Activated naive CD8-positive, alpha-beta T cell treated with anti-CD3 and anti-CD28 coated beads, Interleukin-2, amount 10 ng/mL, durations not matched to agents 7 days and 5 days (primary cell): ENCODE data around the gene MAMDC2. TPM values are rescaled to one million over a fixed set of nuclear protein-coding genes. Genes with fewer than 3 reads are reported as not detected.
"Not testable (repeated sequence)": the region's sequence is repeated elsewhere in the genome, so short reads cannot be mapped to it uniquely, and the experiment has no call there.

ENCODE experiments used
- ATAC-seq: fragments of 150-1000 bp; cut with Tn5 transposase; one replicate; pipeline ENCODE4 v1.10.0; 2021; ENCODE audit warnings: low read depth, moderate library complexity
- POLR2A ChIA-PET: fragments of 350-600 bp; sonication (Branson Sonifier 250); formaldehyde crosslinking; loops from one replicate; lab custom pipeline; 2021; ENCODE audit warnings: antibody characterized with exemption; lab: Charles Lee
- DNase-seq: peaks from one replicate; pipeline ENCODE4 v3.0.0; 2021
- H3K27ac Mint-ChIP-seq: one replicate; pipeline ENCODE4 v1.8.0; 2022; ENCODE audit warnings: mild to moderate bottlenecking, mixed read lengths
- H3K27me3 Mint-ChIP-seq: one replicate; pipeline ENCODE4 v1.8.0; 2022; ENCODE audit warnings: mild to moderate bottlenecking, moderate library complexity, mixed read lengths
- H3K36me3 Mint-ChIP-seq: one replicate; pipeline ENCODE4 v1.8.0; 2021; ENCODE audit warnings: mild to moderate bottlenecking, mixed read lengths
- H3K4me1 Mint-ChIP-seq: one replicate; pipeline ENCODE4 v1.8.0; 2021; ENCODE audit warnings: mixed read lengths
- H3K4me3 Mint-ChIP-seq: one replicate; pipeline ENCODE4 v1.8.0; 2022; ENCODE audit warnings: mild to moderate bottlenecking, moderate library complexity, mixed read lengths
- H3K9me3 Mint-ChIP-seq: one replicate; pipeline ENCODE4 v1.8.0; 2021; ENCODE audit warnings: mixed read lengths
- total RNA-seq, 2 experiments: library from RNA; stranded (reverse); gene quantifications; one replicate each; pipeline ENCODE4 v1.2.3, GENCODE V29; 2021

The MAMDC2 gene
- total RNA-seq, 2 experiments from 2014 or later: 0.08 TPM; not detected in 1

GRCh38 chr9:70197216-70198044 lies 153.8 kb downstream of the MAMDC2 start:
- no peaks in the 10 kb centered on the region for H3K36me3 Mint-ChIP-seq
- no peak overlapping the region for H3K4me3 Mint-ChIP-seq
- no peaks in the 10 kb centered on the region for H3K4me1 Mint-ChIP-seq
- H3K9me3 Mint-ChIP-seq: peaks cover 3% of the 10 kb centered on the region
- ATAC-seq (no peak), DNase-seq (no peak)
- H3K27me3 Mint-ChIP-seq: peaks cover 2% of the 10 kb centered on the region
- POLR2A ChIA-PET: no interaction called here
- H3K27ac Mint-ChIP-seq: no peak overlapping the region

DNA sequence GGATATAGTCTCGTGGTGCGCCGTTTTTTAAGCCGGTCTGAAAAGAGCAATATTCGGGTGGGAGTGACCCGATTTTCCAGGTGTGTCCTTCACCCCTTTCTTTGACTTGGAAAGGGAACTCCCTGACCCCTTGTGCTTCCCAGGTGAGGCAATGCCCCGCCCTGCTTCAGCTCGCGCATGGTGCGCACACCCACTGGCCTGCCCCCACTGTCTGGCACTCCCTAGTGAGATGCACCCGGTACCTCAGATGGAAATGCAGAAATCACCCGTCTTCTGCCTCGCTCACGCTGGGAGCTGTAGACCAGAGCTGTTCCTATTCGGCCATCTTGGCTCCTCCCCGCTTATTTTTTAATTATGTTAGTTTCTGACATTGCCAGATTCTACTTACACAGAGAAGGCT lies 161.1 kb downstream of the MAMDC2 start:
- H3K4me1 Mint-ChIP-seq, H3K36me3 Mint-ChIP-seq, ATAC-seq, H3K4me3 Mint-ChIP-seq, DNase-seq, H3K27me3 Mint-ChIP-seq, H3K27ac Mint-ChIP-seq, POLR2A ChIA-PET: not testable (repeated sequence)
- peaks cover 12% of the 10 kb centered on the region for H3K9me3 Mint-ChIP-seq

DNA sequence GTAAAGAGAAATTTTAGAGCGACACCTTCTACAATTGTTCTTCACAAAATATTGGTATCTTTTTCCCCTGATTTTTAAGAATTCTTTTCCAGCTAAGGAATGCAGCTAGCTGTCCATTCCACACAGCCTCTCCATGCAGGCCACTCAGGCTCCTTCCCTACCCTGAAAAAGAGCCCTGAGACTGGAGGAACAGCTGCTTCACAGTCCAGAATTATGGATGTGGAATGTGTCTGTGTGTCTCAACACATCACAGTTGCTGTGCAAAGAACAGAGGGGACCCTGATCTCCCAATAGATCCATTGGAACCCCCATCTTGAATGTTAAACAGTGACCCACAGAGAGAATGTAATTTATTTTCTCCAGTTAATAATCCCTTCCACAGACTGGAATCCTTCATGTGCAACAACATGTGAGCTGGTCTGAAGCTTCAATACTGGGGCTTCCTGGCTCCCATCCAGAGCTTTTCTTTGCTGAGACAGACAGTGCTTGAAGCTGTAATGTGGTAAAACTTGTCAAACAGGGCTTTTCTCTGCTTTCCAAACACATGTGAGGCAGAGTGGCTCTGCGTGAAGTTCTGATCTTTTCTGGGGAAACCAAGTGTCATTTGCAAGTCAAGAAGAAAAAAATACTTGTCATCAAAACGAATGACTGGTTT lies 161.8 kb downstream of the MAMDC2 start:
- Mint-ChIP-seq H3K4me1 (no peaks in the 10 kb centered on the region), H3K27ac (no peak overlapping the region), H3K9me3 (peaks cover 18% of the 10 kb centered on the region)

GRCh38 chr9:70217029-70217428 lies 173.4 kb downstream of the MAMDC2 start:
- Mint-ChIP-seq H3K27ac (no peak overlapping the region), H3K9me3 (peaks cover 9% of the 10 kb centered on the region), H3K4me1 (no peaks in the 10 kb centered on the region), H3K4me3 (no peak overlapping the region), H3K36me3 (peaks cover 12% of the 10 kb centered on the region), H3K27me3 (no peaks in the 10 kb centered on the region)
- ATAC-seq: no peak
- POLR2A ChIA-PET: no interaction called here
- DNase-seq: no peak

More for the DNA sequence above, 161.8 kb downstream of the MAMDC2 start:
- no peak for DNase-seq
- Mint-ChIP-seq H3K27me3 (no peaks in the 10 kb centered on the region), H3K4me3 (no peak overlapping the region), H3K36me3 (peaks cover 1% of the 10 kb centered on the region)
- no peak for ATAC-seq
- POLR2A ChIA-PET: no interaction called here

- Mint-ChIP-seq H3K9me3 (peaks cover 4% of the 10 kb centered on the region), H3K27me3 (no peaks in the 10 kb centered on the region), H3K4me3 (no peak overlapping the region), H3K27ac (no peak overlapping the region), H3K4me1 (no peaks in the 10 kb centered on the region), H3K36me3 (peaks cover 9% of the 10 kb centered on the region)
- DNase-seq: no peak
- POLR2A ChIA-PET: no interaction called here
- no peak for ATAC-seq
Measured at GRCh38 chr9:70218767-70219166, 175.1 kb downstream of the MAMDC2 start.

GRCh38 chr9:70220216-70220615 lies 176.6 kb downstream of the MAMDC2 start:
- Mint-ChIP-seq H3K4me3 (no peak overlapping the region), H3K27me3 (no peaks in the 10 kb centered on the region), H3K36me3 (no peaks in the 10 kb centered on the region), H3K27ac (no peak overlapping the region), H3K4me1 (no peaks in the 10 kb centered on the region), H3K9me3 (no peaks in the 10 kb centered on the region)
- POLR2A ChIA-PET: no interaction called here
- DNase-seq (no peak), ATAC-seq (no peak)

DNA sequence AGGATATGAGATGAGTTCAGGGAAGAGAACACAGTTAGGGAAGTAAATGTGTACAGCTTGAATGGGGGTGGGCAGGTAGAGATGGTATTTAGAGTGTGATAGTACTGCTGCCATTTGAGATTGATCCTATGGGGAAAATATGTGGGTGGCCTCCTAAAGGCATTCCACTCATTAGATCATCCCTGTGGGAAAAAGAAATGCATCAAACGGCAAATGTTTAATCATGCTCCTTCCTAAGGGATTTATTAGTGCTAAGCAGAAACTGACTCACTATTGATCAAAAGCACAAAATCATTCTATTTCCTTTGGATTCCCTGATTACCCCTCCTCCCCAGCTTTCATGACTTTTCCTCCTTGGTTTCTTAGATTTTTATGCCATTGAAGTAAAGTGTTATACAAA lies 178.7 kb downstream of the MAMDC2 start:
- Mint-ChIP-seq H3K36me3 (peaks cover 2% of the 10 kb centered on the region), H3K27me3 (no peaks in the 10 kb centered on the region), H3K9me3 (no peaks in the 10 kb centered on the region), H3K4me3 (no peak overlapping the region), H3K4me1 (no peaks in the 10 kb centered on the region), H3K27ac (no peak overlapping the region)
- no peak for ATAC-seq
- DNase-seq: no peak
- POLR2A ChIA-PET: no interaction called here

DNA sequence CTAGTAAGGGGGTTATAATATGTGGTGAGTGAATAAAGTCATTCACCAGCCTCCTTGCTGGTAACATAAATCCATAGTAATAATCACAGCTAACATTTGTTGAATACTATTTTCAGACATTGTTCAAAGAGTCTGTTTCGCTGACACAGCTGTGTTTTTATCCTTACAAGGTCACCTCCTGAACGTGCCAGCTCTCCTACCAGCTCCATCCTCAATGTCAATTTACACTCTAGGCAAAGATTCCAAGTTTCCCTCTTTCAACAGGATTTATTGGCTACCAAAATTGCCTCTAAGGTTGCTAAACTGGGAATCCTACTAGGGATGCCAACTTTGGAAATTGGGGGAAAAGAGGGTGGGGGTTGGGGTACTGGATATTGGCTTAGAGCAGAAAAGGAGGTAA lies 184.5 kb downstream of the MAMDC2 start:
- H3K4me3 Mint-ChIP-seq: no peak overlapping the region
- no peaks in the 10 kb centered on the region for H3K9me3 Mint-ChIP-seq
- H3K27me3 Mint-ChIP-seq: peaks cover 2% of the 10 kb centered on the region
- no peaks in the 10 kb centered on the region for H3K4me1 Mint-ChIP-seq
- H3K27ac Mint-ChIP-seq: no peak overlapping the region
- peaks cover 2% of the 10 kb centered on the region for H3K36me3 Mint-ChIP-seq
- DNase-seq: no peak
- ATAC-seq: no peak
- POLR2A ChIA-PET: no interaction called here

DNA sequence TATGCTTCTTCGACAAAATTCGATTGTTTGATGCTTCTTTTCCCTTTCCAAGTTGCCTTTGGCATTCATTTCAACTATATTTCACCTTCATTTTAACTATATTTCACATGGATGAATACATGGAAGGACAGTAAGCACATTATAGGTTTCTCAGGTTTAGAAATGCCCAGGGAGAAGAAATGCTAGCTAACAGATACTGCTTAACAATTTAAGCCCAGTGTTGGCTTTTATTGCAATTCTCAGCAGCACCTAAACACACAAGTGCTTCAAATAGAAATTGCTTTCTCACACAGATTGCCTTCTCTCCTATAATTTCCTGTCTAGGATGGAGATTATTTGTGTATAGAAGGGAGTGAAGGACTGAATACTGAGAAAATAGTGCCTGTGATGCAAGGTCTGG lies 185.0 kb downstream of the MAMDC2 start:
- no peak for DNase-seq
- Mint-ChIP-seq H3K9me3 (no peaks in the 10 kb centered on the region), H3K4me3 (no peak overlapping the region), H3K27ac (no peak overlapping the region), H3K36me3 (peaks cover 2% of the 10 kb centered on the region), H3K4me1 (no peaks in the 10 kb centered on the region), H3K27me3 (peaks cover 2% of the 10 kb centered on the region)
- POLR2A ChIA-PET: no interaction called here
- ATAC-seq: no peak

DNA sequence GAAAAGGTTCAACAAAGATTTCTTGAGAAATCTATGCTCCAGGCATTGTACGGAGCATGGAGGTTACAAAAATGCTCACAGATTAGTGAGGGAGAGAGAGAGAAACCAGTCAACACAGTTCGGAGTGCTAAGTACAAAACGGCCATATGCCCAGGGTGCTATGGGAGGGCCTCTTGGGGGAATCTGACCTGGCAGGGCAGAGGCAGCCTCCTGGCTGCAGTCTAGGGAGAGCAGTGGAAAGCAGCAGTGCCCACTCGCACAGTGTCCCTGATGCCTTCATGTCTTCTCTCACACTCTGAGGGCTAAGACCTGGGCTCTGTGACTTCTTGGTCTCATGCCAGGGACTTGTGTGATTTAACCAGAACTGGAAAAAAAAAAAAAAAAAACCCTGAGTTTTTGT lies 185.4 kb downstream of the MAMDC2 start:
- H3K27me3 Mint-ChIP-seq: peaks cover 2% of the 10 kb centered on the region
- H3K9me3 Mint-ChIP-seq: no peaks in the 10 kb centered on the region

GRCh38 chr9:70229579-70229978 lies 185.9 kb downstream of the MAMDC2 start:
- Mint-ChIP-seq H3K36me3 (peaks cover 2% of the 10 kb centered on the region), H3K4me3 (no peak overlapping the region), H3K9me3 (no peaks in the 10 kb centered on the region), H3K27ac (no peak overlapping the region), H3K27me3 (peaks cover 2% of the 10 kb centered on the region), H3K4me1 (no peaks in the 10 kb centered on the region)
- POLR2A ChIA-PET: no interaction called here
- ATAC-seq (no peak), DNase-seq (no peak)

More for the DNA sequence above, 185.4 kb downstream of the MAMDC2 start:
- H3K4me3 Mint-ChIP-seq: no peak overlapping the region
- peaks cover 2% of the 10 kb centered on the region for H3K36me3 Mint-ChIP-seq
- ATAC-seq (no peak), DNase-seq (no peak)
- no peaks in the 10 kb centered on the region for H3K4me1 Mint-ChIP-seq
- POLR2A ChIA-PET: no interaction called here
- H3K27ac Mint-ChIP-seq: no peak overlapping the region

DNA sequence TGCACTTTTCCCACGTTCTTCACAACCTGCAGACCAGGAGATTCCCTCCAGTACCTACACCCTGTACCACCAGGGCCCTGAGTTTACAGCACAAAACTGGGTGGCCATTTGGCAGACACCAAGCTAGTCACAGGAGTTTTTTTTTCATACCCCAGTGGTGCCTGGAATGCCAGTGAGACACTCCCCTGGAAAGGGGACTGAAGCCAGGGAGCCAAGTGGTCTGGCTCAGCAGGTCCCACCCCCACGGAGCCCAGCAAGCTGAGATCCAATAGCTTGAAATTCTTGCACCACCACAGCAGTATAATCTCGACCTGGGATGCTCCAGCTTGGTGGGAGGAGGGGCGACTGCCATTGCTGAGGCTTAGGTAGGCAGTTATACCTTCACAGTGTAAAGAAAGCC lies 188.8 kb downstream of the MAMDC2 start:
- ATAC-seq (no peak), DNase-seq (no peak)
- Mint-ChIP-seq H3K4me3 (no peak overlapping the region), H3K36me3 (peaks cover 2% of the 10 kb centered on the region), H3K27ac (no peak overlapping the region), H3K4me1 (no peaks in the 10 kb centered on the region), H3K27me3 (peaks cover 2% of the 10 kb centered on the region), H3K9me3 (peaks cover 3% of the 10 kb centered on the region)
- POLR2A ChIA-PET: no interaction called here

DNA sequence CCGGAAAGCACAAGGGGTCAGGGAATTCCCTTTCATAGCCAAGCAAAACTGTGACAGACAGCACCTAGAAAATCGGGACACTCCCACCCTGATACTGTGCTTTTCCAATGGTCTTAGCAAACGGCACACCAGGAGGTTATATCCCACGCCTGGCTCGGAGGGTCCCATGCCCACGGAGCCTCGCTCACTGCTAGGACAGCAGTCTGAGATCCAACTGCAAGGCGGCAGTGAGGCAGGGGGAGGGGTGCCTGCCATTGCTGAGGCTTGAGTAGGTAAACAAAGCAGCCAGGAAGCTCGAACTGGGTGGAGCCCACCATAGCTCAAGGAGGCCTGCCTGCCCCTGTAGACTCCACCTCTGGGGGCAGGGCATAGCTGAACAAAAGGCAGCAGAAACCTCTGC lies 190.6 kb downstream of the MAMDC2 start:
- H3K27me3 Mint-ChIP-seq, POLR2A ChIA-PET, ATAC-seq, H3K4me1 Mint-ChIP-seq, H3K27ac Mint-ChIP-seq, H3K9me3 Mint-ChIP-seq, DNase-seq, H3K4me3 Mint-ChIP-seq, H3K36me3 Mint-ChIP-seq: not testable (repeated sequence)

- H3K4me1 Mint-ChIP-seq, DNase-seq, H3K27me3 Mint-ChIP-seq, H3K4me3 Mint-ChIP-seq, ATAC-seq, H3K36me3 Mint-ChIP-seq, H3K27ac Mint-ChIP-seq, H3K9me3 Mint-ChIP-seq, POLR2A ChIA-PET: not testable (repeated sequence)
Measured at GRCh38 chr9:70245952-70246351, 202.3 kb downstream of the MAMDC2 start.
